ENCODE results near the gene CCDC88C.

GRCh38 chr14:91397965-91398591, 19.5 kb downstream of the CCDC88C start:
- TF ChIP-seq CTCF (IDR thresholded peaks at IDR 0.05) (no peak), POLR2A (IDR thresholded peaks at IDR 0.05) (no peak)

Data from upper lobe of left lung (tissue), 4 donors.